HL-60/S4 treated with retinoic acid at 250 ng/mL for 4 days and 3 days (cell line): Measurements from ENCODE around the gene CACNA1B.
"Not testable (repeated sequence)": the region's sequence is repeated elsewhere in the genome, so short reads cannot be mapped to it uniquely, and the experiment has no call there.

ENCODE experiments used
- in situ Hi-C: fragments of 300-500 bp; cut with MboI; formaldehyde crosslinking; loops from 2 replicates; pipeline ENCODE4 v1.7.0; 2022; ENCODE audit warnings: low sequenced_read_pairs

CACNA1B gene

DNA sequence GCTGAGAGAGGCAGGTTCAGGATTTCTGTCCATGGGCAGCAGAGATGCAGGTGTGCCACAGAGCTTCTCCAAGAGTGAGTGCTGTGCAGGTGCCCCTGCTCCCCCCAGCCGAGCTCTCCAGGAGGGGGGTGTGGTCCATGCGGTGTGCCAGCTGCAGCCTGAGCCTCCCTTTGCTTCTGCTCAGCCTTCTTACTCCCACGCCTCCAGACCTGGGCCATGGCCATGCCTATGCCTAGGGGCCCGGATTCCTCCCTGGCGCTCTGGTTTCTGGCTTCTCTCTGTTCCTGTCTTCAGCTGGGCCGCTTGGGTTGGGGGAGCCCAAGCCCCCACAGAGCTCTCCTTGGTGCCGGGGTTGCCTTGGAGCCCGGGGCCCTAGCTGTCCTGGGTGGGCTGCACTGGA lies 133.3 kb downstream of the CACNA1B start:
- in situ Hi-C loops: no loop called here

DNA sequence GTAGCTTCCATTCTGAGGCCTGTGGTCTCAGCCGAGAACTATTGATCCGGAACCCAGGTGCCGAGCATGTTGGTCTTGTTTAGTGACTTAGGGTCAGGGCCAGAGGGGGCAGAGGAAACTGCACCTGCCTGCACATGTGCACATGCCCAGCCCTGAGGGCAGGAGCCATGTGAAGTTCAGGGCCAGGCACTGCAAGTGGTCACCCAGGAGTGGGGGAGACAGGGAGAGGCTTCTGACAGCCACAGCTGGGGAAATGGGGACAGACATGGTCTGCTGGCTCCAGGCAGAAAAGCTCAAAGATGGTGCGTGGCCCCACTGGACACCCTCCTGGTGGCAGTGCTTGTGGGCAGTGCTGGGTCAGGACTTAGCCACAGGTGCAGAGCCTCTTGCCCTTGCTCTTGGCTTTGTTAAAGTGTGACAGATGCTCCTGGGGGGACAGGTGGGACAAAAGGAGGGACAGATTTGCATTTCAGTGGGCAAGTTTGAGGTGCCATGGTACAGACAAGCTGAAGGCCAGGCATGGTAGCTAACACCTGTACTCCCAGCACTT lies 134.4 kb downstream of the CACNA1B start:
- in situ Hi-C loops: no loop called here

- in situ Hi-C loops: no loop called here
Observed at GRCh38 chr9:138013273-138013672, 135.7 kb downstream of the CACNA1B start.

DNA sequence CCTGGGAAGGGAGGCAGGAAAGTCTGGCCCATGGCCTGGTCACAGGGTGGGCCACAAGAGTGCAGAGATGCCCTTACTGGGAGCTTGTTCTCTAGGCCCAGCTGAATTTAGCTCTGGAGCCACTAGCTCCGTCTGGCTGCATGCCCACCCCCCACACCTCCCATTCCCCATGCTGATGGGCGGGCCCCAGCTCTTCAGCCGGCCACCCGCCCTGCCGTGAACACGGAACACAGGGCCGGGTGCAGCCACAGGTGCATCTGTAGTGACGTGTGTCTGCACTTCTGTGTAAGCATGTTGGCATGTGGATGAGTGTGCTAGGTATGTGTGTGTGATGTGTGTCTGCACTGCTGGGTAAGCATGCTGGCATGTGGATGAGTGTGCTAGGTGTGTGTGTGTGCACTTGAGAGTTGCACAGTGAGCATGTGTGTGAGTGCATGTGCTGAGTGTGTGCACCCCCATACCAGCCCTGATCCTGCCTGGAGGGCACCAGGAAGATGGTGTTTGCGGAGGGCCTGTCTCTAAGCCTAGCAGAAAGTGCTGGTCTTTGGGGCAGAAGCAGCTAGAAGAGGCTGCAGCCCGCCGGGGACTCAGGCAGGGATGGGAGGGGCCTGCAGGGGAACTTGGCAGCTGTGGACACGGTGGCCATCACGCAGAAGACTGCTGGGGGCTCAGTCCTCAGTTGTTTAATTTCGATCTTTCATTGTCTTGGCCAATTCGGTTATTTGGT lies 136.4 kb downstream of the CACNA1B start:
- in situ Hi-C loops: no loop called here

- in situ Hi-C loops: no loop called here
Observed at GRCh38 chr9:138014563-138014945, 137.0 kb downstream of the CACNA1B start.

GRCh38 chr9:138015021-138015829 lies 137.6 kb downstream of the CACNA1B start:
- in situ Hi-C loops: no loop called here

DNA sequence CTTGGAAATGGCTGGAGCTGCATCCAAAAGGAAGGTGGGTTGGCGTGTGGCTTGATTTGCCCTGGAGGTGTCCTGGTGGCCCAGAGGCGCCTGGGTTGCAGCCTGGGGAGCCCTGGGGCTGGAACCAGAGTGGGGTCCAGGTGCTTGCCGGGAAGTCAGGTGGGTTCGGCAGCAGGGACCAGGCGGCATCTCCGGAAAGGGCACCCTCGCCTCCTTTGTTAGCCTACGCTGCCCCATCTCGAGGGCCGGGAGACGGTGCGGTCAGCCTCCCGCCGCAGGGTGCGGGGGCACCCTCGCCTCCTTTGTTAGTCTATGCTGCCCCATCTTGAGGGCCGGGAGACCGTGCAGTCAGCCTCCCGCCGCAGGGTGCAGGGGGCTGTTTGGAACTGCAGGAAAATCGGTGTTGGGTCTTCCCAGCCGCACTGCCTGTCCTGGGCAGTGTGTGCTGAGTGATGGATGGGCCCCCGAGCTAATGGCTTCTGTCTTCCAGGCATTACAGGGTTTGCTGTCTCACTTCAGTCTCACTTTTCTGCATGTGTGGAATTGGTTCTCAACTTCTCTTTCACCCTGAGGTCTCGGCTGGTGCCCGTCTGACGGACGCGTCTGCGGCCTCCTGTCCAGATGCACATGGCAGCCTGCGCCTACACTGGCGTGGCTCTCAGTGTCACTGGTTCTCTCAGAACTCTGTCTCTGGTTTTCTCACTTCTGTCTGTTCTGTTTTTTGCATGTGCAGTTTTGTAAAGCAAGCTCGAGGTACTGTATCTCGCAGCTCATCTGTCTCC lies 139.0 kb downstream of the CACNA1B start:
- in situ Hi-C loops: no loop called here

DNA sequence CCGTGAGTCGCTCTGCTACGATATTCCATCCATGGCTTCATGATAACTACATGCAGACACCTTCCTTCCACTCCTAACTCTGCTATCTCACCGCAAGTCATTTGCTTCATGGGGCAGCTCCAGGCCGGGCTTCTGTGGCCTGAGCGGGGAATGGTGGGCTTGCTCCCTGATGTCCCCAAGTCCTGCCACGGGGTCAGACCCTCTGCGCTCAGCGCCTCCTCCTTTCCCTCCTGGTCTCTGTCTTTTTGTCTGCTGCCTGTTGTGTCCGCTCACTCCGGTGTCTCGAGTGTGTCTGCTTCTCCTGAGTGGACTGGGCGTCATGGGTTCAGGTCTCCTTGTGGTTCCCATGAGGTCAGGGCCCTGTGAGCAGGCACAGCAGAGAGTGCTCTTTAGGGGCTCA lies 139.6 kb downstream of the CACNA1B start:
- in situ Hi-C loops: no loop called here

GRCh38 chr9:138019514-138019913 lies 141.9 kb downstream of the CACNA1B start:
- in situ Hi-C loops: not testable (repeated sequence)

DNA sequence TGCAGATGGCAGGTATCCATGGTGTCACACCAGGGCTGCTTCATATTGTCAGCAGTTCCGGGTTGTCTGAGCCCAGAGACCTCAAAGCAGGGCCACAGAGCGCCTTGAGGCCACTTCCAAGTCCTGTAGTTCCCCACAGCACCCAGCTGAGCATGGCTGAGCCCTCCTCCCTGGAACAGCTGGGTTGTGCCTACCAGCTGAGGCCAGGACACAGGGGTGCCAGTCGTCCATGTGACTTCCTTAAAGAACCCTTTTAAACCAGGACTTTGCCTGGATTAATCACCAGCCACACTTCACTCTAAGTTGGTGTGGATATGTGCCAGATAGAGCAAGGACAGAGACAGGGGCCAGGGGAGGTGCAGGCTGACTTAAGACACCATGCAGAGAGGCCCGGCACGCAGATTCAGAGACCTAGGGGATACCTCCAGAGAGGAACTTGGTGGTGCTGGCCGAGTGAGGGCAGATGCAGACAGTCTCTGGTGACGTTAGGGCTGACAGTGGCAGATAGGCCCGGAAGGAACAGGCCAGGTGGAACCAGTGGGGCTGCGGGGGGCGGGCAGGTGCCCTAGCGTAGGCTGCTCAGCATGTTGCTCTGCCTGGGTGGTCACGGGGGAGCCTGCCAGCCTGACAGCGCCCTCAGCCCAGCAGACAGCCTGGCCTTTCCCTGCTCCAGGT lies 142.7 kb downstream of the CACNA1B start:
- in situ Hi-C loops: no loop called here

GRCh38 chr9:138020795-138021182 lies 143.2 kb downstream of the CACNA1B start:
- in situ Hi-C loops: no loop called here

- in situ Hi-C loops: no loop called here
Observed at GRCh38 chr9:138021251-138022056, 143.9 kb downstream of the CACNA1B start.

DNA sequence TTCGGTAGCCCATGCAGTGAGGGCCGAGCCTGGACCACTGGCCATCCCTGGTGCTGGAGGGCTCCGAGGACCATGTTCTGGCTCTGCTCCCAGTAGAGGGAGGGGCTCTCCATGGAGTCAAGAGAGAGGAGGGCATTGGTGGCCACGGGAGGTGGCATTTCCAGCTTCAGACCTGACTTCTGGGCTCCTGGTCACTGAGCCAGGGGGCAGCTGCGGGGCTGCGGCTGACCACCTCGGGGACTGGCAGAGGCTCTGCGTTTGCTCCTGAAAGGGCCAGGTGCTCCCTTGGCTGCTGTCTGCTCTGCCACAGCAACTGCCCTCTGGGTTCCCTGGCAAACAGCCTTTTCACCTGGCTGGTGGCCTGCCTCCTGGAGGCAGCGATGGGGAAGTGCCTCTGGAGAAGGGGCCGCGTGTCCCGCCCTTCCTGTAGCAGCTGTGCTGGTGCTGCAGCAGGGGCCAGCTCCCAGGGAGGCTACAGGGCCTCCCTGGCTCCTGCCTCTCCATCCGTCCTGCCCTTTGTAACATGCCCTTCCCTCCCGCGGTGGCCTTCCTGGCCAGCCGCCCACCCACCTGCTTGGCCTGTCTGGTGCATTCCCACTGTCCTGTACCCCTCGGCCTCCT lies 144.6 kb downstream of the CACNA1B start:
- in situ Hi-C loops: no loop called here

DNA sequence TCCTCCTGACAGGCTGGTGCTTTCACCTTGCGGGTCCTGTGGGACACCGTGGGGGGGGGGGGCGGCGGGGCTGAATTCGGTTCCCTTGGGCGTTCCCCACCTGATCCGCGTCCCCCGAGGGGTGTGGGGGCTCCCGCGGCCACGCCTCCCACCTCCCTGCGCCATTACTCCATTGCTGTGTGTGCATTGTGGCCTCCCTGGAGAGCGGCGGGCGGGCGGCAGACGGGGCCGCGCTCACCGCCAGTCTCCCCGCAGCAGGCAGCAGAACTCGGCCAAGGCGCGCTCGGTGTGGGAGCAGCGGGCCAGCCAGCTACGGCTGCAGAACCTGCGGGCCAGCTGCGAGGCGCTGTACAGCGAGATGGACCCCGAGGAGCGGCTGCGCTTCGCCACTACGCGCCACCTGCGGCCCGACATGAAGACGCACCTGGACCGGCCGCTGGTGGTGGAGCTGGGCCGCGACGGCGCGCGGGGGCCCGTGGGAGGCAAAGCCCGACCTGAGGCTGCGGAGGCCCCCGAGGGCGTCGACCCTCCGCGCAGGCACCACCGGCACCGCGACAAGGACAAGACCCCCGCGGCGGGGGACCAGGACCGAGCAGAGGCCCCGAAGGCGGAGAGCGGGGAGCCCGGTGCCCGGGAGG lies 145.3 kb downstream of the CACNA1B start:
- in situ Hi-C loops: no loop called here

DNA sequence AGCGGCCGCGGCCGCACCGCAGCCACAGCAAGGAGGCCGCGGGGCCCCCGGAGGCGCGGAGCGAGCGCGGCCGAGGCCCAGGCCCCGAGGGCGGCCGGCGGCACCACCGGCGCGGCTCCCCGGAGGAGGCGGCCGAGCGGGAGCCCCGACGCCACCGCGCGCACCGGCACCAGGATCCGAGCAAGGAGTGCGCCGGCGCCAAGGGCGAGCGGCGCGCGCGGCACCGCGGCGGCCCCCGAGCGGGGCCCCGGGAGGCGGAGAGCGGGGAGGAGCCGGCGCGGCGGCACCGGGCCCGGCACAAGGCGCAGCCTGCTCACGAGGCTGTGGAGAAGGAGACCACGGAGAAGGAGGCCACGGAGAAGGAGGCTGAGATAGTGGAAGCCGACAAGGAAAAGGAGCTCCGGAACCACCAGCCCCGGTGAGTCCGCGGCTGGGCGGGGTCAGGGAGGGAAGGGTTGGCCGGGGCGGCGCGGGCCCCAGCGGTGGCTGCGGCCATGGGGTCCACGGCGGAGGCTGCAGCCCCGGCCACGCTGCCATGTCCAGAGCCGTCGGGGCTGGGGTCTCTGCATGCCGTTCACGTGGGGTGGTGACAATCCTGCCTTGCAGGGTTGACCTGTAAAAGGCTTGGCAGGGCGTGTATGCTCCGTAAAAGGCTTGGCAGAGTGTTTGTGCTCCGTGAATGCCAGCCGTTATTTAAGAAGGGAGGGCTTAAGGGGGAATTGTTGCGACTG lies 146.0 kb downstream of the CACNA1B start:
- in situ Hi-C loops: no loop called here

GRCh38 chr9:138024131-138024530 lies 146.5 kb downstream of the CACNA1B start:
- in situ Hi-C loops: no loop called here

DNA sequence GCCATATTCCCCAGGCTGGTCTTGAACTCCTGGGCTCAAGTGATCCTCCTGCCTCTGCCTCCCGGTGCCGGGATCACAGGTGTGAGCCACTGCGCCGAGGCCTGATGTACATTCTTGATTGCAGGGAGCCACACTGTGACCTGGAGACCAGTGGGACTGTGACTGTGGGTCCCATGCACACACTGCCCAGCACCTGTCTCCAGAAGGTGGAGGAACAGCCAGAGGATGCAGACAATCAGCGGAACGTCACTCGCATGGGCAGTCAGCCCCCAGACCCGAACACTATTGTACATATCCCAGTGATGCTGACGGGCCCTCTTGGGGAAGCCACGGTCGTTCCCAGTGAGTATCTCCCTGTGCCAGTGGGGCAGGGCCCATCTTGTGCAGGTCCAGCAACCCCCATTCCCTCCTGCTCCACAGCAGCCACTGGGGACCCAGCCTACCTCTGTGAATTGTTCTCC lies 147.3 kb downstream of the CACNA1B start:
- in situ Hi-C loops: no loop called here

- in situ Hi-C loops: no loop called here
Observed at GRCh38 chr9:138025417-138025816, 147.8 kb downstream of the CACNA1B start.
